KMS-11 (cell line): ENCODE measurements around the gene SHROOM3.

ENCODE experiments used
- H2AFZ ChIP-seq: fragments of 200-600 bp; sonication (generic); 2 replicates; pipeline ENCODE4 v1.6.1; 2016; ENCODE audit warnings: antibody characterized with exemption, mixed run types, low read depth
- H3K27ac ChIP-seq: fragments of 200-600 bp; sonication (generic); 2 replicates; pipeline ENCODE4 v1.6.1; 2016; ENCODE audit warnings: mild to moderate bottlenecking, mixed run types
- H3K27me3 ChIP-seq: fragments of 200-600 bp; sonication (generic); 2 replicates; pipeline ENCODE4 v1.6.1; 2017; ENCODE audit warnings: mild to moderate bottlenecking, low read depth, mixed run types, moderate library complexity; ENCODE audit not compliant: insufficient read depth
- H3K36me3 ChIP-seq: fragments of 200-600 bp; sonication (generic); 2 replicates; pipeline ENCODE4 v1.6.1; 2017; ENCODE audit warnings: mild to moderate bottlenecking, mixed run types; ENCODE audit not compliant: insufficient read depth
- H3K4me1 ChIP-seq: fragments of 200-600 bp; sonication (generic); 2 replicates; pipeline ENCODE4 v1.6.1; 2016; ENCODE audit warnings: mild to moderate bottlenecking, low read depth, mixed run types; ENCODE audit not compliant: poor library complexity, severe bottlenecking
- H3K4me2 ChIP-seq: fragments of 200-600 bp; sonication (generic); 2 replicates; pipeline ENCODE4 v1.7.0; 2016; ENCODE audit warnings: mild to moderate bottlenecking, mixed run types
- H3K4me3 ChIP-seq: fragments of 200-600 bp; sonication (generic); IDR thresholded peaks from 2 replicates; pipeline ENCODE4 v1.6.1; 2017; ENCODE audit warnings: low read depth, low read length, mixed read lengths; ENCODE audit not compliant: insufficient read depth
- H3K79me2 ChIP-seq: fragments of 200-600 bp; sonication (generic); 2 replicates; pipeline ENCODE4 v1.6.1; 2016; ENCODE audit warnings: low read depth, mixed run types; ENCODE audit not compliant: insufficient read depth
- H3K9ac ChIP-seq: fragments of 200-600 bp; sonication (generic); 2 replicates; pipeline ENCODE4 v1.6.1; 2016; ENCODE audit warnings: mild to moderate bottlenecking, mixed run types
- H4K20me1 ChIP-seq: fragments of 200-600 bp; sonication (generic); 2 replicates; pipeline ENCODE4 v1.6.1; 2016; ENCODE audit warnings: mild to moderate bottlenecking, mixed run types; ENCODE audit not compliant: insufficient read depth
- CTCF ChIP-seq: fragments of 200-600 bp; sonication (generic); conservative IDR thresholded peaks from 2 replicates; pipeline ENCODE4 v1.6.1; 2017; ENCODE audit warnings: low read depth, mild to moderate bottlenecking, antibody characterized with exemption, low read length, moderate library complexity, mixed read lengths

Gene SHROOM3

GRCh38 chr4:76494871-76495590, 60.0 kb downstream of the SHROOM3 start:
- Histone ChIP-seq H4K20me1 (no peaks in the 10 kb centered on the region), H2AFZ (no peak overlapping the region), H3K4me2 (peak overlapping the region; percentile 5; the same call in 1 of the 2 replicates), H3K27me3 (no peaks in the 10 kb centered on the region), H3K9ac (no peak overlapping the region), H3K27ac (no peak overlapping the region), H3K4me3 (no peak overlapping the region), H3K4me1 (peaks cover 65% of the 10 kb centered on the region), H3K36me3 (no peaks in the 10 kb centered on the region), H3K79me2 (no peaks in the 10 kb centered on the region)
- TF ChIP-seq CTCF: no peak

DNA sequence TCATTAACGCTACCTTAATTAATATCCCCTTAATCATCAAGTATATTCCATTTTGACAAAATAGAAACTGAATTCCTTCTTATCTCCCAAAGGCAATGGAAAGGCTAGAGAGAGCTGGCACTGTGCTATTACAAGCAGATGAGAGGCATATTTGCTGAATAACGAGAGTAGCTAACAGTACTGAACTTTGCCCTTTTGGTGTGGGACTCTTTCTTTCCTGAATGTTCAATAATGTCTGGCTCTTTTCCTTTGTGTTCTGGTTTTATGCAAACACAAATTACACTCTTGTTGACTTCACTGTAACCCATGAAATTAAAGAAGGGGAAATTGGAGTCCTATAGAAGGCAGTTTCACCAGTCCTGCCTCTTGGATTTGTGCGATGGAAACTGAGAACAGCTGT, 63.5 kb downstream of the SHROOM3 start:
- no peaks in the 10 kb centered on the region for H3K79me2 ChIP-seq
- H3K9ac ChIP-seq: no peak overlapping the region
- no peak overlapping the region for H3K4me3 ChIP-seq
- peak overlapping the region; percentile 12; the same call in 1 of the 2 replicates for H3K27ac ChIP-seq
- H2AFZ ChIP-seq: no peak overlapping the region; the same call in 1 of the 2 replicates
- H4K20me1 ChIP-seq: no peaks in the 10 kb centered on the region
- TF ChIP-seq CTCF: no peak
- H3K36me3 ChIP-seq: no peaks in the 10 kb centered on the region
- peaks cover 51% of the 10 kb centered on the region for H3K4me1 ChIP-seq
- H3K4me2 ChIP-seq: peak overlapping the region; percentile 58
- H3K27me3 ChIP-seq: no peaks in the 10 kb centered on the region

DNA sequence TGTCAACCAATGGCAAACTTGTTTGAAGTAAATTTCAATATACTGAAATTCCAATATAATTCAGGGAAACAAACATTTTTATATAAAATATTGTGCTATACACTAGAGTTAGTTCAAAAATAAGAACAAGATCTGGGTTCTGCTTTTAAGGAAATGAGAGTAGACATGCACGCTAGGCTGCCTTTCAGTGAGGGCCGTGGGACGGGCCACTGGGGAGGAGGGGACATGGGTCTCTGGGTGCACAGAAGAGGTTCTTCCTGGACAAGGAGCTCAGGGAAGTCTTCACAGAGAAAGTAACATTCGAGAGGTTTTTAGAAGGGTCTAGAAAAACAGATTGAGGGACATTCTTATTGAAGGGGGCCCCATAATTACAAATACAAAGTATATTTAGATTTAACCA, 64.4 kb downstream of the SHROOM3 start:
- no peak overlapping the region for H3K9ac ChIP-seq
- H3K4me2 ChIP-seq: peak overlapping the region; percentile 58; the same call in 1 of the 2 replicates

GRCh38 chr4:76502886-76503285, 67.9 kb downstream of the SHROOM3 start:
- Histone ChIP-seq H3K4me2 (no peak overlapping the region), H3K9ac (no peak overlapping the region), H3K27me3 (no peaks in the 10 kb centered on the region), H3K4me1 (peaks cover 29% of the 10 kb centered on the region), H3K36me3 (no peaks in the 10 kb centered on the region), H3K4me3 (no peak overlapping the region), H3K27ac (no peak overlapping the region), H3K79me2 (no peaks in the 10 kb centered on the region), H2AFZ (no peak overlapping the region), H4K20me1 (no peaks in the 10 kb centered on the region)
- no peak for TF ChIP-seq CTCF

More for the DNA sequence above, 64.4 kb downstream of the SHROOM3 start:
- H2AFZ ChIP-seq: no peak overlapping the region
- H3K36me3 ChIP-seq: no peaks in the 10 kb centered on the region
- H3K27me3 ChIP-seq: no peaks in the 10 kb centered on the region
- no peak overlapping the region for H3K27ac ChIP-seq
- H3K4me3 ChIP-seq: no peak overlapping the region
- H4K20me1 ChIP-seq: no peaks in the 10 kb centered on the region
- H3K79me2 ChIP-seq: no peaks in the 10 kb centered on the region
- TF ChIP-seq CTCF: no peak
- H3K4me1 ChIP-seq: peaks cover 51% of the 10 kb centered on the region
